Activated CD4-positive, alpha-beta T cell treated with anti-CD3 and anti-CD28 coated beads for 36 hours (primary cell): Measurements from ENCODE around the gene CHTF18. TPM values are rescaled to one million over a fixed set of nuclear protein-coding genes. Genes with fewer than 3 reads are reported as not detected.

Experiments
- ATAC-seq: fragments of 200-7000 bp; cut with Tn5 transposase; one replicate; pipeline ENCODE4 v1.10.0; 2021; ENCODE audit warnings: mild to moderate bottlenecking, moderate library complexity
- CTCF ChIA-PET: fragments of 350-600 bp; sonication (Branson Sonifier 250); formaldehyde crosslinking; loops from one replicate; lab custom pipeline; 2021; ENCODE audit warnings: antibody characterized with exemption; lab: Charles Lee
- POLR2A ChIA-PET: fragments of 350-600 bp; sonication (Branson Sonifier 250); formaldehyde crosslinking; loops from one replicate; lab custom pipeline; 2021; ENCODE audit warnings: antibody characterized with exemption, inconsistent platforms; lab: Charles Lee
- DNase-seq: peaks from one replicate; pipeline ENCODE4 v3.0.0-alpha.2; 2020
- H3K27ac Mint-ChIP-seq: one replicate; pipeline ENCODE4 v1.8.0; 2021; ENCODE audit warnings: mixed read lengths
- H3K27me3 Mint-ChIP-seq: one replicate; pipeline ENCODE4 v1.8.0; 2021; ENCODE audit warnings: mixed read lengths
- H3K36me3 Mint-ChIP-seq: one replicate; pipeline ENCODE4 v1.8.0; 2021; ENCODE audit warnings: low read depth, mixed read lengths
- H3K4me1 Mint-ChIP-seq: one replicate; pipeline ENCODE4 v1.8.0; 2021; ENCODE audit warnings: mixed read lengths
- H3K4me3 Mint-ChIP-seq: one replicate; pipeline ENCODE4 v1.8.0; 2021; ENCODE audit warnings: mild to moderate bottlenecking, moderate library complexity, mixed read lengths
- H3K9me3 Mint-ChIP-seq: one replicate; pipeline ENCODE4 v1.8.0; 2021; ENCODE audit warnings: low read depth, mixed read lengths
- intact Hi-C, 2 experiments: fragments of 100-400 bp; cut with DNase I in 1 of 2; cut with micrococcal nuclease in 1 of 2; formaldehyde crosslinking; loops; one replicate each; pipeline versions ENCODE4 v1.14.2 to v1.15.1; 2022 to 2024; cut with DNase I, micrococcal nuclease
- total RNA-seq, 2 experiments: library from RNA; stranded (reverse); gene quantifications; one replicate each; pipeline ENCODE4 v1.2.3, GENCODE V29; 2021

The CHTF18 gene
- total RNA-seq, 2 experiments from 2014 or later: 82.2 to 105 TPM

- intact Hi-C loops: no loop called here
- ATAC-seq (no peak), DNase-seq (no peak)
- ChIA-PET POLR2A (no interaction called here), CTCF (no interaction called here)
- Mint-ChIP-seq H3K27me3 (no peaks in the 10 kb centered on the region), H3K36me3 (peaks cover 19% of the 10 kb centered on the region), H3K4me1 (peaks cover 2% of the 10 kb centered on the region), H3K27ac (no peak overlapping the region), H3K9me3 (no peaks in the 10 kb centered on the region), H3K4me3 (no peak overlapping the region)
Observed at GRCh38 chr16:796296-797119, 8.1 kb downstream of the CHTF18 start.

GRCh38 chr16:797120-797420 lies 8.7 kb downstream of the CHTF18 start:
- CTCF ChIA-PET: no interaction called here
- H3K36me3 Mint-ChIP-seq: peaks cover 15% of the 10 kb centered on the region
- peak; percentile 58 for DNase-seq
- intact Hi-C loops: no loop called here
- H3K4me1 Mint-ChIP-seq: peaks cover 2% of the 10 kb centered on the region
- POLR2A ChIA-PET: no interaction called here
- H3K27me3 Mint-ChIP-seq: peaks cover 1% of the 10 kb centered on the region
- peak; percentile 71 for ATAC-seq
- no peak overlapping the region for H3K27ac Mint-ChIP-seq
- H3K9me3 Mint-ChIP-seq: no peaks in the 10 kb centered on the region
- no peak overlapping the region for H3K4me3 Mint-ChIP-seq

GRCh38 chr16:797686-798085 lies 9.3 kb downstream of the CHTF18 start:
- intact Hi-C loops: no loop called here
- ChIA-PET CTCF (no interaction called here), POLR2A (no interaction called here)
- Mint-ChIP-seq H3K36me3 (peaks cover 15% of the 10 kb centered on the region), H3K9me3 (no peaks in the 10 kb centered on the region), H3K27me3 (peaks cover 2% of the 10 kb centered on the region), H3K4me3 (no peak overlapping the region), H3K4me1 (peaks cover 2% of the 10 kb centered on the region), H3K27ac (no peak overlapping the region)
- DNase-seq: no peak
- ATAC-seq: no peak

- Mint-ChIP-seq H3K9me3 (no peaks in the 10 kb centered on the region), H3K36me3 (peaks cover 15% of the 10 kb centered on the region), H3K27me3 (peaks cover 2% of the 10 kb centered on the region), H3K4me1 (peaks cover 2% of the 10 kb centered on the region), H3K27ac (no peak overlapping the region), H3K4me3 (no peak overlapping the region)
- no peak for DNase-seq
- no peak for ATAC-seq
- POLR2A ChIA-PET: no interaction called here
- intact Hi-C loops: no loop called here
- CTCF ChIA-PET: no interaction called here
Observed at GRCh38 chr16:798666-799065, 10.2 kb downstream of the CHTF18 start.

GRCh38 chr16:799111-799947 lies 10.9 kb downstream of the CHTF18 start:
- DNase-seq: no peak
- Mint-ChIP-seq H3K27ac (no peak overlapping the region), H3K36me3 (peaks cover 15% of the 10 kb centered on the region), H3K4me1 (peaks cover 2% of the 10 kb centered on the region), H3K27me3 (peaks cover 2% of the 10 kb centered on the region), H3K9me3 (no peaks in the 10 kb centered on the region), H3K4me3 (no peak overlapping the region)
- ChIA-PET POLR2A (no interaction called here), CTCF (no interaction called here)
- intact Hi-C loops: no loop called here
- no peak for ATAC-seq

GRCh38 chr16:799948-800833 lies 11.8 kb downstream of the CHTF18 start, which contains the start of gene GNG13:
Gene GNG13, minus strand, starts transcription at chr16:800734. Its CDS starts 1,657 bp downstream, at chr16:799077.
- Mint-ChIP-seq H3K4me1 (peaks cover 2% of the 10 kb centered on the region), H3K4me3 (no peak within 1 kb of the TSS), H3K36me3 (peaks cover 15% of the 10 kb centered on the region), H3K27me3 (peaks cover 2% of the 10 kb centered on the region), H3K9me3 (no peaks in the 10 kb centered on the region), H3K27ac (no peak within 1 kb of the TSS)
- DNase-seq: no peak
- CTCF ChIA-PET: interaction anchor here (1.6 kb wide), 1 partner anchor 12 kb away, joined by 5 read pairs; the partner anchor contains the start of genes CHTF18 and RPUSD1
- intact Hi-C loops: no loop called here
- peak; percentile 20 for ATAC-seq
- POLR2A ChIA-PET: interaction anchor here (0.6 kb wide), 1 partner anchor 80 kb away, joined by 3 read pairs; no protein-coding TSS in a partner anchor

- POLR2A ChIA-PET: no interaction called here
- intact Hi-C loops: no loop called here
Observed at GRCh38 chr16:800834-801511, 12.6 kb downstream of the CHTF18 start.

GRCh38 chr16:801584-802363 lies 13.4 kb downstream of the CHTF18 start:
- peaks cover 2% of the 10 kb centered on the region for H3K27me3 Mint-ChIP-seq
- no peak overlapping the region for H3K27ac Mint-ChIP-seq
- peaks cover 9% of the 10 kb centered on the region for H3K36me3 Mint-ChIP-seq
- no peaks in the 10 kb centered on the region for H3K4me1 Mint-ChIP-seq
- no peak for DNase-seq
- ChIA-PET CTCF (interaction anchor here (1.6 kb wide), 1 partner anchor 13 kb away, joined by 5 read pairs; the partner anchor contains the start of genes CHTF18 and RPUSD1), POLR2A (no interaction called here)
- no peak overlapping the region for H3K4me3 Mint-ChIP-seq
- intact Hi-C loops: no loop called here
- H3K9me3 Mint-ChIP-seq: no peaks in the 10 kb centered on the region
- ATAC-seq: no peak

More at GRCh38 chr16:800834-801511, 12.6 kb downstream of the CHTF18 start:
- CTCF ChIA-PET: interaction anchor here (1.6 kb wide), 1 partner anchor 12 kb away, joined by 5 read pairs; the partner anchor contains the start of genes CHTF18 and RPUSD1
- Mint-ChIP-seq H3K4me3 (no peak overlapping the region), H3K4me1 (no peaks in the 10 kb centered on the region), H3K36me3 (peaks cover 12% of the 10 kb centered on the region), H3K9me3 (no peaks in the 10 kb centered on the region), H3K27ac (no peak overlapping the region), H3K27me3 (peaks cover 2% of the 10 kb centered on the region)
- DNase-seq (no peak), ATAC-seq (no peak)

GRCh38 chr16:802461-802860 lies 14.0 kb downstream of the CHTF18 start:
- H3K9me3 Mint-ChIP-seq: no peaks in the 10 kb centered on the region
- H3K27me3 Mint-ChIP-seq: peaks cover 2% of the 10 kb centered on the region
- DNase-seq (no peak), ATAC-seq (no peak)
- no peaks in the 10 kb centered on the region for H3K4me1 Mint-ChIP-seq
- H3K27ac Mint-ChIP-seq: no peak overlapping the region
- H3K4me3 Mint-ChIP-seq: no peak overlapping the region
- peaks cover 5% of the 10 kb centered on the region for H3K36me3 Mint-ChIP-seq
- POLR2A ChIA-PET: no interaction called here
- CTCF ChIA-PET: no interaction called here
- intact Hi-C loops: no loop called here
